MG63 (cell line): ENCODE measurements around the gene WTAP. TPM values are rescaled to one million over a fixed set of nuclear protein-coding genes. Genes with fewer than 3 reads are reported as not detected.

Experiments
- DNase-seq: peaks from one replicate; pipeline ENCODE4 v3.0.0-alpha.2; 2020
- H3K27me3 ChIP-seq: fragments of 250-450 bp; sonication (Bioruptor Pico); 2 replicates; pipeline ENCODE4 v1.5.1; 2020; ENCODE audit warnings: mild to moderate bottlenecking, moderate library complexity
- H3K36me3 ChIP-seq: fragments of 250-450 bp; sonication (Bioruptor Pico); 2 replicates; pipeline ENCODE4 v1.5.1; 2020; ENCODE audit warnings: mild to moderate bottlenecking, moderate library complexity
- H3K4me3 ChIP-seq: fragments of 250-450 bp; sonication (Bioruptor Pico); 2 replicates; pipeline ENCODE4 v1.5.1; 2020; ENCODE audit warnings: mild to moderate bottlenecking, moderate library complexity
- H3K9me3 ChIP-seq: fragments of 250-450 bp; sonication (Bioruptor Pico); 2 replicates; pipeline ENCODE4 v1.5.1; 2020; ENCODE audit warnings: mild to moderate bottlenecking, moderate library complexity
- total RNA-seq: library from RNA; depleted of rRNA; stranded (reverse); fragments of >200 nt; shearing (Covaris generic); gene quantifications from 2 replicates; pipeline ENCODE4 v1.2.3, GENCODE V29; 2014; ENCODE audit warnings: low replicate concordance; rRNA removed

WTAP gene
- total RNA-seq, 1 experiment from 2014 or later, result 65.3 TPM

DNA sequence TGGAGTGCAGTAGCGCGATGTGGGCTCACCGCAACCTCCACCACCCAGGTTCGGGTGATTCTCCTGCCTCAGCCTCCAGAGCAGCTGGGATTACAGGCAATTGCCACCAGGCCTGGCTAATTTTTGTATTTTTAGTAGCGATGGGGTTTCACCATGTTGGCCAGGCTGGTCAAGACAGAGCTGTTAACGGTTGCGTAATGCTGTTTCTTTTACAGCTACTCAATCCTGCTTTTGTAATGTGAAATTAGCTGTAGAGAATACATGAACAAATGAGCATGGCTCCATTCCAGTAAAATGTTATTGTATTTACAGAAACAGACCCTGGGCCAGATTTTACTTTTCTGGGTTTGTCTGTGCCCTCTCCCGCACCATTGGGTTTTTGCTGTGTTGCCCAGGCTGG lies 74.6 kb downstream of the WTAP start:
- Histone ChIP-seq H3K36me3 (peaks cover 25% of the 10 kb centered on the region), H3K9me3 (no peaks in the 10 kb centered on the region), H3K4me3 (no peak overlapping the region), H3K27me3 (no peaks in the 10 kb centered on the region)
- DNase-seq, result no peak

DNA sequence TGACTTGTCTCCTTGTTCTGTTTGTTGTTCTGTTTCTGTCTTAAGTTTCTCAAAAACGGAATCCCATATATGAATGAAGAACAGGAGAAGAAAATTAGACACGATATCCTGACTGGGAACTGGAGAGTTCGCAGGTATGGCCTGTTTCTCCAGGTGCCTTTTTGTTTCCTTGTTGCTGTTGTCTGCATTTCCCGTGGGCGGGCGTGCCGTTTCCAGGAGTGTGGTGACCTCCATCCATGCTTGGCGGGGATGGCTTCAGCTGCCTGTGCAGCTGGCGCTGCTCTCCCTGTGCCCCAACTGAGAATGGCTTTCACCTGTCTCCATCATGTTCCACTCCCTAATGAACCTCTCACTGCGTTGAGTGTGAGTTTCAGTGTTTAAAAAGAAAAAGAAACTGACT lies 77.2 kb downstream of the WTAP start:
- Histone ChIP-seq H3K27me3 (no peaks in the 10 kb centered on the region), H3K9me3 (no peaks in the 10 kb centered on the region), H3K4me3 (no peak overlapping the region), H3K36me3 (peaks cover under 1% of the 10 kb centered on the region; the same call in 1 of the 2 replicates)
- DNase-seq, result no peak

DNA sequence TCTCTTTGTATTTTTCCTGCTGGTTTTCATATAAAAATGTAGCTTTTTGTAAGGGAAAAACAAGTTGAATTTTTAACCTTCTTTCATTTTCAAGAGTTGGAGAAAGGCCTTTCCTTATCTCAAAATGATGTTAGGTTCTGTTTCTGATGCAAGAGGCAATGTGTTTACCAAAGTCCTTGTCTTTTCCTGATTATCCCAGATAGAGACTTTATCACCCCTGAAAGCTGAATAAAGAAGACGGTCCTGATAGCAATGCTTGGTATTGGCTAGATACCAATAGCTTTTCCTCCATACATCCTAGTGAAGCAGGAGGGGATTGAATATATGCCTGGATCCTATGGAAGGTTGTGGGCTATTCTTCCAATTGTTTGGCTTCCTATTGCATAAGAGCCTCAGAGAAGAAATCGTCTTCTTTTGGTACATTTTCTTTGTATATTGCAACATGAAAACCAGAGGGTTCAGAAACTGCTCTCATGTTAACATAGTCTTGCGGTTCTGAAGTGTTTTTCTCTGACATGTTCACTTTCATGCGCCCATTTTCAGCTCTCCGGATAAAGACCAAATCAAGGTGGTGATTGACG lies 78.2 kb downstream of the WTAP start:
- Histone ChIP-seq H3K9me3 (no peaks in the 10 kb centered on the region), H3K27me3 (no peaks in the 10 kb centered on the region), H3K4me3 (no peak overlapping the region), H3K36me3 (no peaks in the 10 kb centered on the region)
- DNase-seq, result no peak

Other genes with a start within 250 kb of the WTAP start
- 33.0 and 51.1 TPM in 2 replicates for gene SOD2, start 34.3 kb upstream of the WTAP start, total RNA-seq
- gene ACAT2, start 34.5 kb downstream of the WTAP start, total RNA-seq, result 33.7 and 45.2 TPM in 2 replicates
- gene TCP1, start 62.1 kb downstream of the WTAP start, total RNA-seq, result 229 and 269 TPM in 2 replicates
- 129 and 143 TPM in 2 replicates for gene MRPL18, start 63.0 kb downstream of the WTAP start, total RNA-seq
- gene PNLDC1, start 72.8 kb downstream of the WTAP start, total RNA-seq, result not detected in 2 replicates
- not detected in 2 replicates for gene MAS1, start 163.5 kb downstream of the WTAP start, total RNA-seq
- gene IGF2R, start 241.6 kb downstream of the WTAP start, total RNA-seq, result 33.4 and 35.9 TPM in 2 replicates